Measurements from ENCODE around the gene SHROOM3.
A peak's percentile ranks its signal among the peaks of the same experiment; 100 is the strongest.

SHROOM3 gene

DNA sequence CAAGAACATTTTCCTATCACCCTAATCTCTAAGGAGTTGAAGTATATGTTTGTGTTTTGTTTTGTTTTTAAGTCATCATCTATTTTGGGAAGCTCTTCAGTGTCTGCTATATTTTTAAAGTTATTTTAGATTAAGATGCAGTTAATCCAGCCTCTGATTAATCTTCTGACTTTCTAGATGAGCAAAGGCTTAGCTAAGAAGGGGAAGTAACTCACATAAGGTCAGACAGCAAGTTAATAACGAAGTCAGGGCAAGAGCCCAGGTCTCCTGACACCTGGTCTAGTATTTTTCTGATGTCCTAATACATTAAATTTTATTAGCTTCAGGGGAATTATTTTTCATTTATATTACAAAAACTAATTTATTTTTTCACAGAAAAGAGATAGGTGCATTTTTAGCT is 294.4 kb downstream of the SHROOM3 start:
- DNase-seq = no peak

DNA sequence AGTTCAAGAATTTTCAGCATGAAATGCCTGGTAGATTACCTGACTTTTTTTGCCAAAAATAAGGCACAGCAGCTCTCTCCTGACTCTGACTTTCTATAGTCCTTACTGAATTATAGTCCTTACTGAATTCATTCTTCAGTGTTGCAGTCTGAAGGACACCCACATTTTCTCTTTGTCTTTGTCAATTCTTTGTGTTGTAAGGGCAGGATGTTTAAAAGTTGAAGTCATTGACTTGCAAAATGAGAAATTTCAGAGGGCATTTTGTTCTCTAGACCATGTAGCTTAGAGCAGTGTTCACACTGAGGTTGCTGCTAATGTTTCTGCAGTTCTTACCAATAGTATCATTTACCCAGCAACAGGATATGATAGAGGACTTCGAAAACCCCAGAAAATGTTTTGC is 295.0 kb downstream of the SHROOM3 start:
- no peak for DNase-seq

DNA sequence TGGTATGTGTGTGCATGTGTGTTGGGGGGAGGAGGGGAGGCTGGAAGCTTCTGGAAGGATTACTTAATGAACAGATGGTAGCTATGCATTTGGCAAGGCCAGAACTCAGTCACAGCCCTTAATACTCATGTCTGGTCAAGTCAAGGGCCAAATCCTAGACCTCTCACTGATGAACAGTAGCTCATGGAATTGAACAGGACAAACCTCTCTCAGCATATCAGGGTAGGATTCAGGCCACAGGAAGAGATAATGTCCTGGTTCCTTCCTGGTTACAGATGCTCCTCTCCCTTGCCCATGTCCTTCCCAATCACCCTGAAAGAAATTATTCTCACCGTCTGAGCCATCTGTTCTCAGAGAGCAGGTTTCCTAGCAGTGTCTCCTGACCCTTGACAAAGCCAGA is 297.2 kb downstream of the SHROOM3 start:
- no peak for DNase-seq

DNA sequence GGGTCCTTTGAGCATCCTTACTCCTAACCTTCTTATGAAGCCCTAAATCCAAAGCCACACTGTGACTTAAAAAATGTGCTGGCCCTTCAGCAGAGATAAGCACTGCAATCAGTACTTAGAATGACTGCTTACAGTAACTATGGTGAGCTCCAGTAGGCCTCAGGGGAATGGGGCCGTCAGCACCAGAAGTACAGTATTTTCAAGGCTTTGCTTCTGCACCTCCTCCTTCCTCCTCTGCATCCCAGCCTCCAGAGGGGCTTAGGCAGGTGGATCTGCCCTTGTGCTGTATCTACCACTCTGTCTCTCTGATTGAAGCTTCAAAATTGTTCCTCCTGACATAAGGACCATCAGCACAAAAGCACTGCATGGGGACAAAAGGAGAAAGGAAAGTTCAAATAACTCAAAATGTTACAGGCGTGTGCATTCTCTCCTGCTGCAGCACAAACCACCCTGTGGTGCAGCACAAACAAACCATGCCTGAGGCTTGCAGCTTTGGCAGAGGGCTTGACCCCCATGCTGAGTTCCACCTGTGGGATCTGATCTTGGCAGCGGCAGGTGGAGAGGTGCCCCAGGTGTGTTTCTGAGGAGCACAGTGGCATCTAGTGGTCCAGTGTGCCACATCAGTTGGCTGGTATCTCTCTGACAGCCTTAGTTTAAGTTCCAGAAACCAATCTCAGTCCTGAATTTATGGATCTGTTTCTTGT is 298.2 kb downstream of the SHROOM3 start:
- no peak for DNase-seq

DNA sequence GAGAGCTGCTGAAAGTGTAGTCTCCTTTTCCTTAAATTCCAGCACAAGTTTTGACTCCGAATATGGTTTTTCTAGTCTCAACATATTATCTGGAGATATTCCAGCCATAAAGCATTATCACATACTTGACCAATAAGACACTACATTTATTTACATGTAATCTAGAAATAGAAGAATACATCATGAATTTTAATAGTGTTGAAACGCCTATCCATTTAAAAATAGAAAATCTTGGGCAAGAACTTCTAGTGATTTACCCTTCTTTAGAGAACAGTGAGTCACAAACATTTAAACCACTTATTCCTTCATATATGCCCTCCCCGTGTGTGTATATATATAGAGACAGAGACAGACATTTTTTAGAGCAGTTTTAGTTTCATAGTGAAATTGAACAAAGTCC is 301.4 kb downstream of the SHROOM3 start:
- DNase-seq = no peak

DNA sequence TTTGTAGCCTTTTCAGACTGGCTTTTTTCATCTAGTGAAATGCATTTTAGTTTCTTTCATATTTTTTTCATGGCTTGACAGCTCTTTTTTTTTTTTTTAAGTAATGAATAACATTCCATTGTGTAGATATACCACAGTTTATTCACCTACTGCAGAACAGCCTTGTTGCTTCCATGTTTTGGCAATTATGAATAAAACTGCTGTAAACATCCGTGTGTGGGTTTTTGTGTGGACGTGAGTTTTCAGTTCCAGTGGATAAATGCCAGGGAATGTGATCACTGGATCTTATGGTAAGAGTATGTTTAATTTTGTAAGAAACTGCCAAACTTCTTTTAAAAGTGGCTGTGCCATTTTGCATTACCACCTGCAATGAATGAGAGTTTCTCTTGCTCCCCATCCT is 302.2 kb downstream of the SHROOM3 start:
- DNase-seq = no peak

DNA sequence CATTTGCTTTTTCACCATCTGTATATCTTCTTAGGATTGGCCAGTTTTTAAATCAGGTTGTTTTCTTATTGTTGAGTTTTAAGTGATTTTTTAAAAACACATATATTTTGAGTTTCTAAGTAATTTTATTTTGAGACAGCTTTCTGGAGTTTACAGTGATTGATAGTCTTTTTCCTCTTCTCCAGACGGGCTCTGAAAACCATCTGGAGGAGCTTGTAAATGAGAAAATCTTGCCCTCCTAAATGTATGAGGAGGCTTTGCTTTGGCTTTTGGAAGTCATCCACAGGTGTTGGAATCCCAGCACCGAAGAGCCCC is 302.7 kb downstream of the SHROOM3 start:
- no peak for DNase-seq

DNA sequence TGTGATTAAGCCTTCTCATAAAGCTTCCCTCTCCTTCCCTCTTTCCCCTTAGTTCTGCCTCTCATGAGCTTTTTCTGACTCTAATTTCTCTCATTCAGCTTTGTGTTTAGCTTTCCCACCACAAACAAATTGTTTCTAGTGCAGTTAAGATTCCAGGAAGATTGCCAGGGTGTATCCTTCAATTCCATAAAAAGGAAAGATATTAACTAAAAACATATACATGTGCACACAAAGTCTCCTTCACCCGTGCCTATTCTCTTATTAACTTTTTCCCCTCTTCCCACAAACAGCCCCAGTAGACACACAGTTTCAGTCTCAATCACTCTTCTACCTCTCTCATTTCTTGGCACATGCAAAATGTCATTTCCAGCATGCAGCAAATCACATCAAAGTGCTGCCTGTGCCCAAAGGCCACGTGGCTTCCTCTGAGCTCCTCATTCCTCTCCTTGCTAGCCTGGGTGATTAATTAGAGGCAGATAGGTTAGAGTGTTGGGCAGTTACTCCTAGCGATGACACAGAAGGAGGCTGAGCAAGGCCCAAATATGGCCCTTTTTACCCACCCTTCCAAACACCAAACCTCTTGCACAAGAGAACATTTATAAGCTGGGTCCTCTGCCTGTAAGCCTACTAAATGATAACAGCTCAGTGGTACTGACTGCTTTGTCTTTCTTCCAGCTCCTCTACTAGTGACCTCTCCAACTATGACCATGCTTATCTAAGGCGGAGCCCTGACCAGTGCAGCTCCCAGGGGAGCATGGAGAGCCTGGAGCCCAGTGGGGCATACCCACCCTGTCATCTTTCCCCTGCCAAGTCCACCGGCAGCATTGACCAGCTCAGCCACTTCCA is 303.3 kb downstream of the SHROOM3 start:
- DNase-seq = no peak

DNA sequence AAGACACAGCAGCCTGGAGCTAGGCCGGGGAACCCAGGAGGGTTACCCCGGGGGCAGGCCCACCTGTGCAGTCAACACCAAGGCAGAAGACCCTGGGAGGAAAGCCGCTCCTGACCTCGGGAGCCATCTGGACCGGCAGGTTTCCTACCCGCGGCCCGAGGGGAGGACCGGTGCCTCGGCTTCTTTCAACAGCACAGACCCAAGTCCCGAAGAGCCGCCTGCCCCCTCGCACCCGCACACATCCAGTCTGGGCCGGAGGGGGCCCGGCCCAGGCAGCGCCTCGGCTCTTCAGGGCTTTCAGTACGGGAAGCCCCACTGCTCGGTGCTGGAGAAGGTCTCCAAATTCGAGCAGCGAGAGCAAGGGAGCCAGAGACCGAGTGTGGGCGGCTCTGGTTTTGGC is 305.2 kb downstream of the SHROOM3 start:
- no peak for DNase-seq

DNA sequence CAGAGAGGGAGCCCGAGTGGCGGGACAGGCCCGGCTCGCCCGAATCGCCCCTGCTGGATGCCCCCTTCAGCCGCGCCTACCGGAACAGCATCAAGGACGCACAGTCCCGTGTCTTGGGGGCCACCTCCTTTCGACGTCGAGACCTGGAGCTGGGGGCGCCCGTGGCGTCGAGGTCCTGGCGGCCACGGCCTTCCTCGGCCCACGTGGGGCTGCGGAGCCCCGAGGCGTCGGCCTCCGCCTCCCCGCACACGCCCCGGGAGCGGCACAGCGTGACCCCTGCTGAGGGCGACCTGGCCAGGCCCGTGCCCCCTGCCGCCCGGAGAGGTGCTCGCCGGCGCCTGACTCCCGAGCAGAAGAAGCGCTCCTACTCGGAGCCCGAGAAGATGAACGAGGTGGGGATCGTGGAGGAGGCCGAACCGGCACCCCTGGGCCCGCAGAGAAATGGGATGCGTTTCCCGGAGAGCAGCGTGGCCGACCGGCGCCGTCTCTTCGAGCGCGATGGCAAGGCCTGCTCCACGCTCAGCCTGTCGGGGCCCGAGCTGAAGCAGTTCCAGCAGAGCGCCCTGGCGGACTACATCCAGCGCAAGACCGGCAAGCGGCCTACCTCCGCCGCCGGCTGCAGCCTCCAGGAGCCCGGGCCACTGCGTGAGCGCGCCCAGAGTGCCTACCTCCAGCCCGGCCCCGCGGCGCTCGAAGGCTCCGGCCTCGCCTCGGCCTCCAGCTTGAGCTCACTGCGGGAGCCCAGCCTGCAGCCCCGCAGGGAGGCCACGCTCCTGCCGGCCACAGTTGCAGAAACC is 306.0 kb downstream of the SHROOM3 start:
- no peak for DNase-seq

DNA sequence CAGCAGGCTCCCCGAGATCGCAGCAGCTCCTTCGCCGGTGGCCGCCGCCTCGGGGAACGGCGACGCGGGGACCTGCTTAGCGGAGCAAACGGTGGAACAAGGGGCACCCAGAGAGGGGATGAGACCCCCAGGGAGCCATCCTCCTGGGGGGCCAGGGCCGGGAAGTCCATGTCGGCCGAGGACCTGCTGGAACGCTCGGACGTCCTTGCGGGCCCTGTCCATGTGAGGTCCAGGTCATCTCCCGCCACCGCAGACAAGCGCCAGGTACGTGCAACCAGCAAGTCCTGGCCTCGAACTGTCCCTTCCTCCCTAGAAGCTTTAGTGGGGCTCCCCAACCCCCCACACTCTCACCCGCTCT is 306.6 kb downstream of the SHROOM3 start:
- no peak for DNase-seq

DNA sequence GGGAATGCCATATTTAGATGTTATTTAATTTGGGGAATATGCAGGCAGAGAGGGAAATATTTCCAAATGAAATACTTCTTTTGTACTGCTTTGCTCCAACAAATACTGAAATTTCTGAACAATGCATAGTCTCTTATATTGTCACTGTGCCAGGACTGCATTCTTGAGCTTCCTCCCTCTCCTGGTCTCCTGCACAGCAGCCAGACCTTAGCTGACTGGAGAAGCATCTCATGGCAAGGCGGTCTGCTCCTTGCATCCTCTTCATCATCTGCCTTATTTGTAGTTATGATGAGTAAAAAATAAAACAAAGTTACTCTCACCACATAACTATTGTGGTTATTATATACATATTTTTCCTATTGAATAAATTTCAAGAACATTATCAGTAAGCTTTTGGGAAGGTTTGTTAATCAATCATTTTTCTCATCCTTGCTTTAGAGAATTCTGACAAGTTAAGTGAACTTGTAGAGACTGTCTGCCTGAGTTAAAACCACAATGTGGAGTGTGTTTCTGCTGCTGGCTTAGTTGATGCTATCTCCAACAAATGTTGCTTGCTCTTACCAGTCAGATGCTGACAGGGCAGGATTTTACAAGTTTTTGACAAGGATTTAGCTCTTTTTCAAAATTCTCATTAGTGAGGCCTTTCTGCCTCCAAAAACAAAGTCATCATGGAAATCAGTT is 309.4 kb downstream of the SHROOM3 start:
- no peak for DNase-seq

DNA sequence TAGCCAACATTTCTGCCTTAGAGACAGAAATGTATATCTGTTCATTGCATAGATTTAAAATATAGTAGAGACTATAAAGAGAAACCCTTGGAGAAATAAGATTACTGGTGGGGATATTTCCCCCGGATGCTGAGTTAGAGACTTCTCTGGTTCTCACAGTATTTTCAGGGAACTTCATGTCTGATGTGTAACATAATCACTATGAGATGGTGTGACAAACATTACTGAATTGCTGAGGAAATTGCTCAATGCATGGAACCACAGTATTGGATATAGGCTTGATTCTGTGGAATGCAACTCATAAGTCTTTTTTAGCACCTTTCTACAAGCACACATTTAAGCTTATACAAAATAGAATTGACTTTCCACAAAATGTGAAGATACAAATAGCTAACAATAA is 310.2 kb downstream of the SHROOM3 start:
- no peak for DNase-seq

DNA sequence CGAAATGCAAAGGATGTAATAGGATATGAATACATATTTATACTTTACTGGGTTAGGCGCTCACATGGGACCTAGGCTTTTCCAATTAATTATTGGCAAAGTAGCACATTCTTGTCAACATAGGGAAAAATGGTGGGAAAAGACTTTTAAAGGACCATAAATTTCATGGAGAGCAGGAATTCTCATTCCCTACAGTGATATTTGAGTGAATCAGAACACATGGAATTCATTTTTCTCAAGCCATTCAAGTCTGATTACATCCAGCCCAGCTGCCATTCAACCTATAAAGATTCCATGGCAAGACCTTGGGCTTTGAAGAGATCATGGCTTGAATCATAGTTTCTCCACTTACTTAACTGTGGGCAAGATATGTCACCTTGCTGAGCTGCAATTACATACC is 312.5 kb downstream of the SHROOM3 start:
- no peak for DNase-seq

DNA sequence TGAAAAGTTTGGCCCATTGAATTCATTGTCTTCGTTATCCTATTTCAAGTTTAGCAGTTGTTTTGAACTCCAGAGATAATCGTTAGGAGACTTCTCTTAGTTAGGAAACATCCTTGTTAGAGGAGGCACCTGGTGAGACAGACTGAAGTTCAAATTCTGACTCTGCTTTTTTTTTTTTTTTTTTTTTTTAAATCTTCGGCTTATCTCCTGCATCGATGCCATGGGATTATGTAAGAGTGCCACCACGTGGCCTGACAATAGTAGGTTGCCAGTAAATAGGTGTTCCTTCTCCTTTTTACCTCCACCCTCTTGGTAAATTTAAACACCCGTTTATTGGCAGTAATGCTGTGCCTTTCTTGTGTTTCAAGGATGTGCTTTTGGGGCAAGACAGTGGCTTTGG is 313.6 kb downstream of the SHROOM3 start:
- peak; percentile 13 for DNase-seq

DNA sequence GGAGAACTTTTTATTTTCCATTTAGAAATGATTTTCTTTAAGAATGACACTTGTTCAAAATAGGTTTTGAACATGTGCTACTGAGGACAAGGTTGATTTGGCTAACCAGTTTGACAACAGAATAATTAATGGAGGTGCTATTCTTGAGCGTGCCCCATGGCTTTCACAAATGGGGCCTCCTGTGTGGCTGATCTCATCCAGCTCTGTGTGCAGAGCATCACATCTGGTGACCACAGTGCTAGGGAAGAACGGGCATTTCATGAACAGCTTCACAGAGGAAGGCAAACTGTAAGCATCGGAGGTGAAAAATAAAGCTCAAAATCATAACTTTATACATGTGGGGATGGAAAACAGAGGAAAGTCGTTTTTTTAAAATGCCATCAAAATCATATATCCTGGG is 314.3 kb downstream of the SHROOM3 start:
- no peak for DNase-seq

DNA sequence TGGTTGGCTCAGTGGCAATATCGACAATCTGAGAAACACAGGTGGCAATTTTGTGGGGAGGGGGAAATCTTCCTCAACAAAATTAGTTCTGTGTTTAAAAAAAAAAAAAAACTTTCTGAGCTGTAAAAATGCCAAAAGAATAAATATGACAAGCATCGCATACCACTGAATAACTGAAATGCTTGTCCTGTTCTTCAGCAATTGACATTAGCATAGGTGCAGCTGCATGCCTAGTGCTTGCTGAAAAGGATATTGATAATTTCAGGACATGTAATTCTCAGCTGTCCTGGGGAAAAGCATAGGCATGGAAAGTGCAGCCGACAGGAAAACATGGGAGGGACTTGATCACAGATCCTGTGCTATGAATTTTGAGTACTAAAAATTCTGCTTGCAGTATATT is 315.7 kb downstream of the SHROOM3 start:
- no peak for DNase-seq

DNA sequence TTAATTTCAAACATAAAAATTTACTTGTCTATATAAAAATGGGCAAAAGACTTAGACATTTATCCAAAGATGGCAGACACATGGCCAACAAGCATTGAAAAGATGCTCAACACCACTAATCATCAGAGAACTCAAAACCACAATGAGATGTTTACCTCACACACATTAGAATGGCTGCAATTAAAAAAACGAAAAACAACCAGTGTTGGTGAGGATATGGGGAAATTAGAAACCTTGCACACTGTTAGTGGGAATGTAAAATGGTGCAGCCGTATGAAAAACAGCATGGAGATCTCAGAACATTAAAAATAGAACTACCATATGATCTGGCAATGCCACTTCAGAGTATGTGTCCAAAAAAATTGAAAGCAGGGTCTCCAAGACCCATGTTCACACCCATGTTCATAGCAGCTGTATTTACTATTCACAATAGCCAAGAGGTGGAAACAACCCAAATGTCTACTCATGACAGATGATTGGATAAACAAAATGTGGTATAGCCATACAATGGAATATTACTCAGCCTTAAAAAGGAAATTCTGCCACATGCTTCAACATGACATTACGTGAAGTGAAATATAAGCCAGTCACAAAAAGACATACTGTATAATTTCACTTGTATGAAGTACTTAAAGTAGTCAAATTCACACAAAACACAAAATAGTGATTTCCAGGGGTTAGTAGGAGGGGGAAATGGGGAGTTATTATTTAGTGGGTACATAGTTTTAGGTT is 316.7 kb downstream of the SHROOM3 start:
- no peak for DNase-seq

DNA sequence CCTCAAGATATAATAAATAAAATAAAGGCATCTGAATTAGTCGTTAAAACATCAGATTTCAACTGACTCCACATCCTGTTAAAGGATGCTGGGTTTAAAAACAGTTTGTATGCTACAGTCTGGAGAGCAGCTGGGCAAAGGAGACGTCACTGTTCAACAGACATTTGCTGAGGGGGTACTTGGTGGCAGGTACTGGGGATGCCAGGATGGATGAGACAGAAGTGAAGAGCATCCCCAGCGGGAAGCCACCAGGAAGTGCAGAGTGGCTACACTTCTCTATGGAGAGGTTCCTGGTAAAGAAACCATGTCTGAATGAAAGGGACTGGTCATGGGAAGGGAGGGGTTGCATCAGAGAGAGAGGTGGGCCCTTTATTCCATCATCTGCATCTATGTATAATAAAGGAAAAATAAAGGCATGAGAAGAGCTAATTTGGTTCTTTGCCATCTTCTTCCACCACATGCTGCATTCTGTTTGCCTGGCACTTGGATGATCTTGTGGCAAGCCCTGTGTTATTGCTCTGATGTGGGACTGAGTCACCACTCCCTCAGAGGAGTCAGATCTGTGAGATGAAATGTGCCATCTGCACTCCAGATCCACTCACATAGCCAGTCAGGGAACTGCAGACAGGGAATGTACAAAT is 318.0 kb downstream of the SHROOM3 start:
- DNase-seq = no peak

DNA sequence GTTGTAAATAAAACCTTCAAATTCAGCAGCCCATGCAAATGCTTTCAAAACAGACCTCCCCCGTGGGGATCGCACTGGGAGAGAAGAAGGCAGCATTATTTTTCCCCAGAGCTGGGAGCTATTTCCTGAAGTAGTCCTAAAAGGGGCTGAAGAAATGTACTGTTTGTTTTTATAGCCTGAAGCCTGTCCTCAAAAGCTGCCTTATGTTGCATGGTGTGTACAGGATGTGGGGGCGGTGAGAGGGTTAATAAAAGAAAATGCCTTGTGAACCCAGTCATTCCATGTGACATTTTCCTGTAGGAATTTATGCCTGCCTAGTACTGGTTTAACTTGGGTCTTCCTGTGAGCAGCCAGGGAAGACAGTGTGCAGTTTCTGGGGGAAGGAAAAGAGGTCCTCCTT is 318.8 kb downstream of the SHROOM3 start:
- DNase-seq = no peak

DNA sequence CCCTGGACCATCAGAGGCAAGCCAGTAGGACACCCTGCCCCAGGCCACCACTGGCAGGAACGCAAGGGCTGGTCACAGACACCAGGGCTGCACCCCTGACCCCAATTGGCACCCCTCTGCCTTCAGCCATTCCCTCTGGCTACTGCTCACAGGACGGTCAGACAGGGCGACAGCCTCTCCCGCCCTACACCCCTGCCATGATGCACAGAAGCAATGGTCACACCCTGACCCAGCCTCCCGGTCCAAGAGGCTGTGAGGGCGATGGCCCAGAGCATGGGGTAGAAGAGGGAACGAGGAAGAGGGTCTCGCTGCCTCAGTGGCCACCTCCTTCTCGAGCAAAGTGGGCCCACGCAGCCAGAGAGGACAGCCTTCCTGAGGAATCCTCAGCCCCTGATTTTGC is 319.4 kb downstream of the SHROOM3 start:
- DNase-seq = no peak

DNA sequence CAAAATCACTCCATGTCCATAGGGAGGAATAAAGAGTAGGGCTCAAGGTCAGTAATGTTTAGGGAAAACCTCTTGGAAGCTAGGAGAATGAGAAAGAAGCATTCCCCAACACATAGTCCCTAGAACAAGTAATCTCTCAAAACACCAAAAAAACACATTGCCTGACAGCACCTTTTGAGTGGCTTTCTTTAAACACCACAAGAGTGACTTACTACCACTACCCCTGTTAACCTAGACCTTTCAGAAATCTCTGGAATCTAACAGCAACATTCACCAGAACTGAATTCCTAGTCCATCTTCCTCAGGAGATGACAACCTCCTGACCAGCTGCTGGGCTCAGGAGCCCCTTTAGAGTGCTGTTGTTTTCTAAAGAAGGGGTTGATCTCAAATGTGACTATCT is 320.7 kb downstream of the SHROOM3 start:
- no peak for DNase-seq
